Lung microvascular endothelial cell (primary cell): ENCODE results near the gene TBCD. TPM values are rescaled to one million over a fixed set of nuclear protein-coding genes. Genes with fewer than 3 reads are reported as not detected.
"Not testable (repeated sequence)": the region's sequence is repeated elsewhere in the genome, so short reads cannot be mapped to it uniquely, and the experiment has no call there.

Source experiments
- DNase-seq, 2 donors: peaks; one replicate each; pipeline versions ENCODE4 v3.0.0 to v3.0.0-alpha.2; 2010; ENCODE audit warnings: low read depth in 2 of 2
- total RNA-seq: library from RNA; depleted of rRNA; stranded (reverse); fragments of >200 nt; gene quantifications from 2 replicates; pipeline ENCODE4 v1.2.1, GENCODE V29; 2014

The TBCD gene
- total RNA-seq, 1 donor from 2014 or later = 44.8 TPM

GRCh38 chr17:82952019-82952418 lies 200.2 kb downstream of the TBCD start:
- no peak for DNase-seq

GRCh38 chr17:82955106-82955505 lies 203.2 kb downstream of the TBCD start:
- DNase-seq = not testable (repeated sequence)

GRCh38 chr17:82955627-82956026 lies 203.8 kb downstream of the TBCD start:
- not testable (repeated sequence) for DNase-seq

GRCh38 chr17:82956146-82956725 lies 204.4 kb downstream of the TBCD start:
- no peak for DNase-seq

GRCh38 chr17:82956726-82957468 lies 205.0 kb downstream of the TBCD start:
- no peak for DNase-seq

- DNase-seq = no peak
These were observed 205.6 kb downstream of the TBCD start for GRCh38 chr17:82957469-82957795.

- DNase-seq = no peak
These were observed 206.2 kb downstream of the TBCD start for GRCh38 chr17:82957961-82958561.

- no peak for DNase-seq
These were observed 207.5 kb downstream of the TBCD start for GRCh38 chr17:82959242-82959930.

GRCh38 chr17:82959990-82960418 lies 208.1 kb downstream of the TBCD start:
- DNase-seq = no peak

- no peak for DNase-seq
These were observed 208.8 kb downstream of the TBCD start for GRCh38 chr17:82960419-82961271.

GRCh38 chr17:82961366-82962162 lies 209.7 kb downstream of the TBCD start:
- no peak for DNase-seq

GRCh38 chr17:82962163-82962720 lies 210.4 kb downstream of the TBCD start:
- no peak for DNase-seq

- DNase-seq = peak; percentile 88 to 91
These were observed 211.5 kb downstream of the TBCD start for GRCh38 chr17:82963104-82963950.

- not testable (repeated sequence) for DNase-seq
These were observed 212.6 kb downstream of the TBCD start for GRCh38 chr17:82964451-82964850.

- no peak for DNase-seq
These were observed 213.0 kb downstream of the TBCD start for GRCh38 chr17:82964851-82965341.

GRCh38 chr17:82965371-82965770 lies 213.5 kb downstream of the TBCD start:
- DNase-seq = no peak

GRCh38 chr17:82966415-82966814 lies 214.6 kb downstream of the TBCD start:
- DNase-seq = no peak

GRCh38 chr17:82967268-82968032 lies 215.6 kb downstream of the TBCD start:
- no peak for DNase-seq
